Fibroblast of lung (primary cell): ENCODE measurements around the gene TRIP6. TPM values are rescaled to one million over a fixed set of nuclear protein-coding genes. Genes with fewer than 3 reads are reported as not detected.

Experiments
- DNase-seq, 2 donors: peaks; one replicate each; pipeline versions ENCODE4 v3.0.0 to v3.0.0-alpha.2; 2010; ENCODE audit warnings: low read depth in 2 of 2
- H2AFZ ChIP-seq: 2 replicates; pipeline ENCODE4 v1.5.1; 2012; ENCODE audit warnings: low read length, control low read depth, inconsistent platforms
- H3K27ac ChIP-seq: 2 replicates; pipeline ENCODE4 v1.5.1; 2011; ENCODE audit warnings: low read length, control low read depth; ENCODE audit not compliant: insufficient read depth
- H3K27me3 ChIP-seq: 2 replicates; pipeline ENCODE4 v1.5.1; 2011; ENCODE audit warnings: mild to moderate bottlenecking, low read length; ENCODE audit not compliant: control insufficient read depth, insufficient read depth
- H3K36me3 ChIP-seq: 2 replicates; pipeline ENCODE4 v1.5.1; 2011; ENCODE audit warnings: low read length; ENCODE audit not compliant: control insufficient read depth, insufficient read depth
- H3K4me1 ChIP-seq: 2 replicates; pipeline ENCODE4 v1.5.1; 2011; ENCODE audit warnings: low read length; ENCODE audit not compliant: control insufficient read depth, insufficient read depth; ENCODE audit errors: extremely low read depth
- H3K4me2 ChIP-seq: 2 replicates; pipeline ENCODE4 v1.5.1; 2011; ENCODE audit warnings: low read length, control low read depth; ENCODE audit not compliant: insufficient read depth; ENCODE audit errors: extremely low read depth
- H3K4me3 ChIP-seq, 4 experiments: fragments of 200-600 bp in 1 of 4; sonication (generic) in 1 of 4; replicated peaks in 1 of 4; 2 replicates each; pipeline ENCODE4 v1.5.1; 2011 to 2016; ENCODE audit warnings: low read length in 4 of 4, low read depth in 3 of 4, mild to moderate bottlenecking in 3 of 4, control low read depth in 2 of 4, inconsistent platforms in 1 of 4, mixed read lengths in 1 of 4; ENCODE audit not compliant: insufficient read depth in 1 of 4; ENCODE audit errors: control extremely low read depth in 1 of 4
- H3K79me2 ChIP-seq: 2 replicates; pipeline ENCODE4 v1.5.1; 2012; ENCODE audit warnings: mild to moderate bottlenecking, low read length, inconsistent platforms; ENCODE audit not compliant: control insufficient read depth, insufficient read depth
- H3K9ac ChIP-seq: 2 replicates; pipeline ENCODE4 v1.5.1; 2011; ENCODE audit warnings: mild to moderate bottlenecking, low read length, control low read depth; ENCODE audit not compliant: insufficient read depth
- H3K9me3 ChIP-seq: 2 replicates; pipeline ENCODE4 v1.5.1; 2012; ENCODE audit warnings: low read depth, low read length; ENCODE audit not compliant: control insufficient read depth, insufficient read depth
- H4K20me1 ChIP-seq: 2 replicates; pipeline ENCODE4 v1.5.1; 2011; ENCODE audit warnings: low read length; ENCODE audit not compliant: control insufficient read depth, insufficient read depth; ENCODE audit errors: extremely low read depth
- CTCF ChIP-seq, 2 donors: IDR thresholded peaks in 1 of 2; conservative IDR thresholded peaks in 1 of 2; 1 replicate in 1 of 2; 2 replicates in 1 of 2; pipeline ENCODE4 v1.5.1; 2011 to 2012; ENCODE audit warnings: low read length in 2 of 2, control low read depth in 1 of 2, inconsistent platforms in 1 of 2, low read depth in 1 of 2, mild to moderate bottlenecking in 1 of 2
- EZH2 ChIP-seq: IDR thresholded peaks from 2 replicates; pipeline ENCODE4 v1.5.1; 2012; ENCODE audit warnings: low read length, control low read depth, mild to moderate bottlenecking; ENCODE audit errors: missing control alignments
- polyA plus RNA-seq, 2 donors: library from polyadenylated mRNA; depleted of rRNA in 1 of 2; stranded (reverse) in 1 of 2; unstranded in 1 of 2; fragments of >200 nt; gene quantifications; 2 replicates each; pipeline ENCODE4 v1.2.1, GENCODE V29; 2011 to 2012; ENCODE audit warnings: missing spikeins in 1 of 2
- total RNA-seq: library from RNA; depleted of rRNA; stranded (reverse); fragments of >200 nt; gene quantifications from 2 replicates; pipeline ENCODE4 v1.2.1, GENCODE V29; 2014

TRIP6 gene
- total and polyA plus RNA-seq, 2 donors (not counting 1 experiment from before 2014, with no cell fraction given) = 76.2 to 96.1 TPM

DNA sequence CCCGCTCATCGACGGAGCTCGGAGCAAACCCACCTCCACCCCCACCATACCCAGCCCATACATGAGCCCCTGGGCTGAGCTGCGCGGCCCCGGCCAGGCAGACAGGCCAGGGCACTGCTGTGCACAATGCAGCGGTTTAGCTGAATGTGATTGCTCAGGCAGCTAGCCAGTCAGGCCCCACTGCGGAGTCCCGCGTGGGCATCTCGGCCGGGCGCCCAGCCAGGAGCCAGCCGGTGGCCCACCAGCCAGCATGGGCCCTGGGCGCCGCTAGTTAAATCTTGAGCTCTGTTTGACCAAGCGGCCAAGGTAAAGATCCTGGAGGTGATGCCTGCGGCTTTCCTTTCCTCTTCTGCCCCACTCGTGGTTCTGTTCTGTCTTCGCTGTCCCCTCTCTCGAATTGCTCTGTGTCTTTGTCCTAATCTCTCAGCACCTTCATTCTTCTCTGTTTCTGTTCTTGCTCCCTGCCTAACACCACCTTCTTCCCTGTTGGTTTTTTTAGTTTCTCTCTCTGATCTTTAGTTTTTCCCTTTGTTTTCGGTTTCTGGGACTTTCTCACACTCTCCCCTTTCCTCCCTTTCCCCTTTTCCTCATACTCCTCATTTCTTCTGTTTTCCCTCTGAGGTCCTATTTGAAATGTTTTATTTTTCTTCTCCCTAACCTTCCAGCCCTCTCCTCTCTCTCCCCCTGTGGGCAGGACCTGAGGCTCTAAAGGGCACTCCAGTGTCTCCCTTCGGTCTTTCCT lies 15.8 kb downstream of the TRIP6 start:
- no peaks in the 10 kb centered on the region for H3K4me1 ChIP-seq
- H4K20me1 ChIP-seq = no peaks in the 10 kb centered on the region
- no peak overlapping the region for H3K4me2 ChIP-seq
- H3K36me3 ChIP-seq = peaks cover 57% of the 10 kb centered on the region
- H3K4me3 ChIP-seq = no peak overlapping the region
- peaks cover 43% of the 10 kb centered on the region for H3K79me2 ChIP-seq
- H3K9me3 ChIP-seq = no peaks in the 10 kb centered on the region
- H3K9ac ChIP-seq = no peak overlapping the region
- H2AFZ ChIP-seq = no peak overlapping the region
- TF ChIP-seq CTCF (conservative IDR thresholded peaks at IDR 0.05 in 1 of 2, IDR thresholded peaks at IDR 0.05 in 1 of 2; ENCODE audit: low read depth in 1 of 2, low read length in 2 of 2) (no peak), EZH2 (no peak)
- H3K27me3 ChIP-seq = no peaks in the 10 kb centered on the region
- no peak overlapping the region for H3K27ac ChIP-seq
- DNase-seq = no peak

GRCh38 chr7:100884736-100885439 lies 17.7 kb downstream of the TRIP6 start:
- DNase-seq = no peak
- no peak for TF ChIP-seq EZH2
- TF ChIP-seq CTCF (conservative IDR thresholded peaks at IDR 0.05 in 1 of 2, IDR thresholded peaks at IDR 0.05 in 1 of 2; ENCODE audit: low read depth in 1 of 2, low read length in 2 of 2) = no peak
- H3K27me3 ChIP-seq = no peaks in the 10 kb centered on the region
- H3K4me2 ChIP-seq = no peak overlapping the region
- H3K9me3 ChIP-seq = no peaks in the 10 kb centered on the region
- H3K79me2 ChIP-seq = peaks cover 35% of the 10 kb centered on the region
- no peak overlapping the region for H3K27ac ChIP-seq
- peaks cover 64% of the 10 kb centered on the region for H3K36me3 ChIP-seq
- H2AFZ ChIP-seq = no peak overlapping the region
- H3K4me3 ChIP-seq = no peak overlapping the region
- H3K9ac ChIP-seq = no peak overlapping the region
- peaks cover 10% of the 10 kb centered on the region for H3K4me1 ChIP-seq
- no peaks in the 10 kb centered on the region for H4K20me1 ChIP-seq

DNA sequence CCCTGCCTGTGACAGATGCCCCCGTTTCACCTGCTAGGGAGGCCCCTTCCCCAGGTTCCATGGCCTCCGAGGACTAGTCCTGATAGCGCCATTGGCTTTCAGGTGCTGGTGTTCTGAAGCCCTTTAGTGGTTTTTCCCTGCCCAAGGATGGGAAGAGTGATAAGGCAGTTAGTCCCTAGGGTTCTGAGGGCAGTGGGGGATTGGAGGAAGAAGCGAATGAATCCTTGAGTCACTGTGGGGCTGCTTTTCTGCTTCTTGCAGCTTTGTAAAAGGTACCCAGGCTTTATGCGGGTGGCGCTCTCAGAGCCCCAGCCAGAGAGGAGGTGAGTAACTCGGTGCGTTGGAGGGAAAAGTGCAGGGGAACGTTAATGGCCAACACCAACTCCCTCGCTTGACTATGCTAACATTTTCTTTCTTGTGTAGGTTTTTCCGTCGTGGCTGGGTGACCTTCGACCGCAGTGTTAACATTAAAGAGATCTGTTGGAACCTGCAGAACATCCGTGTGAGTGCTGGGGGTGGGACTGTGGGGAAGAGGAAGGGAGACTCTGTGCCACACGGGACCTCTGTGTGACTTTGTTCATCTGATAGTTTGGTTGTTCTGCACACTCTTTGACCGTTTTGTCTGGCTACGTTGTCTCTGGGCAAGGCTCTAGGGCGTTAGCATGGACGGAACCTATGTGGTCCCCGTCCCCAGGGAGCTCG lies 18.4 kb downstream of the TRIP6 start:
- Histone ChIP-seq H3K9ac (no peak overlapping the region), H3K4me1 (peaks cover 11% of the 10 kb centered on the region), H3K79me2 (peaks cover 29% of the 10 kb centered on the region), H3K27me3 (no peaks in the 10 kb centered on the region), H3K9me3 (no peaks in the 10 kb centered on the region), H4K20me1 (no peaks in the 10 kb centered on the region), H3K27ac (no peak overlapping the region), H3K36me3 (peaks cover 62% of the 10 kb centered on the region), H3K4me3 (no peak overlapping the region), H2AFZ (no peak overlapping the region), H3K4me2 (no peak overlapping the region)
- TF ChIP-seq CTCF (conservative IDR thresholded peaks at IDR 0.05 in 1 of 2, IDR thresholded peaks at IDR 0.05 in 1 of 2; ENCODE audit: low read depth in 1 of 2, low read length in 2 of 2) (no peak), EZH2 (no peak)
- DNase-seq = no peak
